ENCODE results near the gene SLC6A19. TPM values are rescaled to one million over a fixed set of nuclear protein-coding genes. Genes with fewer than 3 reads are reported as not detected.

The SLC6A19 gene
- total and polyA plus RNA-seq, 2 of the 13 experiments (the other 11 are each of a cell fraction or from before 2014, with no cell fraction given), result 0.02 TPM; not detected in 1

DNA sequence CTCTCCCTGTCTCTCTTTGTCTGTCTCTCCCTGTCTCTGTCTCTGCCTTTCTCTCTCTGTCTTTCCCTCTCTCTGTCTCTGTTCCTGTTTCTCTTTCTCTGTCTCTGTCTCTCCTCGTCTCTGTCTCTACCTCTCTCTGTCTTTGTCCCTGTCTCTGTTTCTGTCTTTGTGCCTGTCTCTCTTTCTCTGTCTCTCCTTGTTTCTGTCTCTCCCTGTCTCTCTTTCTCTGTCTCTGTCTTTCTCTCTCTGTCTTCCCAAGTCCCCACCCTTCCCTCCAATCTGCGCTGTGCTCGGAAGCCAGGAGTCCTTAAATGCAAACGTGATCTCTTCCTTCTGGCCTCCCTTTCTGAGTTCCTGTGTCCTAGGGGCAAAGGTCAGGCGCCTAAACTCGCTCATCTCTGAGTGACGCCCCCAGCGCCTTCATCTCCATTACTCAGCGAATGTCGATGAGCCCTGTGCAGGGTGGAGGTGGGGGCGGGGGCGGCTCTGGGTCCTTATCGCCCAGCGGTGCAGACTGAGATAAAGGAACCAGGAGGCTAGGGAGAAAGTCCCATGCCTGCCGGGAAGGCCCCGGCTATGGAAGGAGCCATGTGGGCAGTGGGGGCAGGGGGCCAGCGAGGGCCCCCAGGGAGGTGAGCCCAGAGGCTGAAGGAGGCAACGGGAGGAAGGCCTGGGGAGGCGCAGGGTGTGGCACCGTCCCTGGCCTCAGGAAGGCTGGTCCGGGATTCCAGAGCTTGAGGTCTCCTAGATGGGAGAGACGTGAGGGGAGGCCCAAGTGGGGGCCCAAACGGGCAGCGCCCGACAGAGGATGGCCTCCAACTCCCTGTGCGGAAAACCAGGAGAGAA is 1.5 kb upstream of the SLC6A19 start (continued):
- TF ChIP-seq, protein P1, sequence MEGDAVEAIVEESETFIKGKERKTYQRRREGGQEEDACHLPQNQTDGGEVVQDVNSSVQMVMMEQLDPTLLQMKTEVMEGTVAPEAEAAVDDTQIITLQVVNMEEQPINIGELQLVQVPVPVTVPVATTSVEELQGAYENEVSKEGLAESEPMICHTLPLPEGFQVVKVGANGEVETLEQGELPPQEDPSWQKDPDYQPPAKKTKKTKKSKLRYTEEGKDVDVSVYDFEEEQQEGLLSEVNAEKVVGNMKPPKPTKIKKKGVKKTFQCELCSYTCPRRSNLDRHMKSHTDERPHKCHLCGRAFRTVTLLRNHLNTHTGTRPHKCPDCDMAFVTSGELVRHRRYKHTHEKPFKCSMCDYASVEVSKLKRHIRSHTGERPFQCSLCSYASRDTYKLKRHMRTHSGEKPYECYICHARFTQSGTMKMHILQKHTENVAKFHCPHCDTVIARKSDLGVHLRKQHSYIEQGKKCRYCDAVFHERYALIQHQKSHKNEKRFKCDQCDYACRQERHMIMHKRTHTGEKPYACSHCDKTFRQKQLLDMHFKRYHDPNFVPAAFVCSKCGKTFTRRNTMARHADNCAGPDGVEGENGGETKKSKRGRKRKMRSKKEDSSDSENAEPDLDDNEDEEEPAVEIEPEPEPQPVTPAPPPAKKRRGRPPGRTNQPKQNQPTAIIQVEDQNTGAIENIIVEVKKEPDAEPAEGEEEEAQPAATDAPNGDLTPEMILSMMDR (CRISPR knock-in tag; IDR thresholded peaks at IDR 0.05), result no peak
- no peak for TF ChIP-seq ZNF253 (CRISPR knock-in tag; IDR thresholded peaks at IDR 0.05; ENCODE audit: borderline replicate concordance)
- TF ChIP-seq SIX4 (CRISPR knock-in tag; IDR thresholded peaks at IDR 0.05), result no peak
- TF ChIP-seq, protein P2, sequence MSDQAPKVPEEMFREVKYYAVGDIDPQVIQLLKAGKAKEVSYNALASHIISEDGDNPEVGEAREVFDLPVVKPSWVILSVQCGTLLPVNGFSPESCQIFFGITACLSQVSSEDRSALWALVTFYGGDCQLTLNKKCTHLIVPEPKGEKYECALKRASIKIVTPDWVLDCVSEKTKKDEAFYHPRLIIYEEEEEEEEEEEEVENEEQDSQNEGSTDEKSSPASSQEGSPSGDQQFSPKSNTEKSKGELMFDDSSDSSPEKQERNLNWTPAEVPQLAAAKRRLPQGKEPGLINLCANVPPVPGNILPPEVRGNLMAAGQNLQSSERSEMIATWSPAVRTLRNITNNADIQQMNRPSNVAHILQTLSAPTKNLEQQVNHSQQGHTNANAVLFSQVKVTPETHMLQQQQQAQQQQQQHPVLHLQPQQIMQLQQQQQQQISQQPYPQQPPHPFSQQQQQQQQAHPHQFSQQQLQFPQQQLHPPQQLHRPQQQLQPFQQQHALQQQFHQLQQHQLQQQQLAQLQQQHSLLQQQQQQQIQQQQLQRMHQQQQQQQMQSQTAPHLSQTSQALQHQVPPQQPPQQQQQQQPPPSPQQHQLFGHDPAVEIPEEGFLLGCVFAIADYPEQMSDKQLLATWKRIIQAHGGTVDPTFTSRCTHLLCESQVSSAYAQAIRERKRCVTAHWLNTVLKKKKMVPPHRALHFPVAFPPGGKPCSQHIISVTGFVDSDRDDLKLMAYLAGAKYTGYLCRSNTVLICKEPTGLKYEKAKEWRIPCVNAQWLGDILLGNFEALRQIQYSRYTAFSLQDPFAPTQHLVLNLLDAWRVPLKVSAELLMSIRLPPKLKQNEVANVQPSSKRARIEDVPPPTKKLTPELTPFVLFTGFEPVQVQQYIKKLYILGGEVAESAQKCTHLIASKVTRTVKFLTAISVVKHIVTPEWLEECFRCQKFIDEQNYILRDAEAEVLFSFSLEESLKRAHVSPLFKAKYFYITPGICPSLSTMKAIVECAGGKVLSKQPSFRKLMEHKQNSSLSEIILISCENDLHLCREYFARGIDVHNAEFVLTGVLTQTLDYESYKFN (CRISPR knock-in tag; conservative IDR thresholded peaks at IDR 0.05), result 0 out of 2 replicates have a peak, but pooled peaks have one; percentile 25
- 0 out of 2 replicates have a peak, but pooled peaks have one; percentile 40 for TF ChIP-seq HNRNPL (IDR thresholded peaks at IDR 0.05; ENCODE audit: low read depth, low read length)

Measured in HepG2 (cell line).